Smooth muscle cell (in vitro differentiated cells): ENCODE results near the gene NXPH1. TPM values are rescaled to one million over a fixed set of nuclear protein-coding genes. Genes with fewer than 3 reads are reported as not detected.

Source experiments
- DNase-seq: peaks from one replicate; lab custom pipeline; 2025; ENCODE audit not compliant: unreplicated experiment; lab: John Stamatoyannopoulos, UW
- H2AFZ ChIP-seq: fragments of 200-600 bp; sonication (generic); 2 replicates; pipeline ENCODE4 v1.6.0; 2016; ENCODE audit warnings: antibody characterized with exemption, low read depth, mild to moderate bottlenecking
- H3F3A ChIP-seq: fragments of 200-600 bp; sonication (generic); 2 replicates; pipeline ENCODE4 v1.6.0; 2017; ENCODE audit warnings: antibody characterized with exemption, low read depth
- H3K27ac ChIP-seq: fragments of 200-600 bp; sonication (generic); 2 replicates; pipeline ENCODE4 v1.5.1; 2016; ENCODE audit warnings: low read depth, mild to moderate bottlenecking
- H3K27me3 ChIP-seq: fragments of 200-600 bp; sonication (generic); 2 replicates; pipeline ENCODE4 v1.6.1; 2016; ENCODE audit warnings: low read depth, mild to moderate bottlenecking
- H3K36me3 ChIP-seq: fragments of 200-600 bp; sonication (generic); 2 replicates; pipeline ENCODE4 v1.5.1; 2016; ENCODE audit warnings: low read depth
- H3K4me1 ChIP-seq: fragments of 200-600 bp; sonication (generic); 2 replicates; pipeline ENCODE4 v1.5.1; 2016; ENCODE audit warnings: low read depth
- H3K4me2 ChIP-seq: fragments of 200-600 bp; sonication (generic); 2 replicates; pipeline ENCODE4 v1.6.0; 2016; ENCODE audit warnings: mild to moderate bottlenecking
- H3K4me3 ChIP-seq: fragments of 200-600 bp; sonication (generic); 2 replicates; pipeline ENCODE4 v1.5.1; 2016; ENCODE audit warnings: mild to moderate bottlenecking
- H3K79me2 ChIP-seq: fragments of 200-600 bp; sonication (generic); 2 replicates; pipeline ENCODE4 v1.6.0; 2016; ENCODE audit warnings: low read depth, mild to moderate bottlenecking
- H3K9ac ChIP-seq: fragments of 200-600 bp; sonication (generic); 2 replicates; pipeline ENCODE4 v1.6.0; 2016; ENCODE audit warnings: low read depth
- H3K9me3 ChIP-seq: fragments of 200-600 bp; sonication (generic); replicated peaks from 2 replicates; pipeline ENCODE4 v1.5.1; 2016; ENCODE audit warnings: low read depth
- H4K20me1 ChIP-seq: fragments of 200-600 bp; sonication (generic); 2 replicates; pipeline ENCODE4 v1.6.0; 2016; ENCODE audit warnings: low read depth
- CTCF ChIP-seq: fragments of 200-600 bp; sonication (generic); IDR thresholded peaks from 2 replicates; pipeline ENCODE4 v1.5.1; 2017; ENCODE audit warnings: borderline replicate concordance, mild to moderate bottlenecking, antibody characterized with exemption; ENCODE audit not compliant: insufficient read depth, poor library complexity, severe bottlenecking
- WGBS: methylation state at CpG from one replicate; pipeline ENCODE4 v1.1.7; 2016; ENCODE audit warnings: low lambda C conversion rate; 5-methylcytosine and 5-hydroxymethylcytosine counted together
- polyA plus RNA-seq: library from polyadenylated mRNA; unstranded; fragments of >200 nt; fragmentation: Nextera tagmentation; extraction: Ambion mirVana; gene quantifications from 2 replicates; pipeline ENCODE4 v1.2.1, GENCODE V29; 2016
- total RNA-seq: library from RNA; depleted of rRNA; stranded (reverse); fragments of >200 nt; gene quantifications from 2 replicates; pipeline ENCODE4 v1.2.3, GENCODE V29; 2014

NXPH1 gene
- total and polyA plus RNA-seq, 2 experiments from 2014 or later: 0.43 to 2.7 TPM

GRCh38 chr7:8444468-8444769 lies 11.0 kb downstream of the NXPH1 start:
- H3K27me3 ChIP-seq: peaks cover 75% of the 10 kb centered on the region
- TF ChIP-seq CTCF: no peak
- H4K20me1 ChIP-seq: no peaks in the 10 kb centered on the region
- H3K9me3 ChIP-seq: no peaks in the 10 kb centered on the region
- H3K4me1 ChIP-seq: peaks cover 21% of the 10 kb centered on the region
- DNase-seq: no peak
- no peak overlapping the region for H3K4me3 ChIP-seq
- no peak overlapping the region for H2AFZ ChIP-seq
- H3K27ac ChIP-seq: no peak overlapping the region
- no peaks in the 10 kb centered on the region for H3K36me3 ChIP-seq
- H3K79me2 ChIP-seq: no peaks in the 10 kb centered on the region
- 62% methylated on average over 7 of the region's 7 CpGs for WGBS
- H3F3A ChIP-seq: no peaks in the 10 kb centered on the region
- H3K4me2 ChIP-seq: peak overlapping the region; percentile 76
- H3K9ac ChIP-seq: no peak overlapping the region

- Histone ChIP-seq H3K9me3 (no peaks in the 10 kb centered on the region), H3K27me3 (peaks cover 20% of the 10 kb centered on the region), H4K20me1 (no peaks in the 10 kb centered on the region), H3K36me3 (no peaks in the 10 kb centered on the region), H3K27ac (no peak overlapping the region), H3K4me2 (no peak overlapping the region), H3K4me1 (no peaks in the 10 kb centered on the region), H3K4me3 (no peak overlapping the region), H3K79me2 (no peaks in the 10 kb centered on the region), H2AFZ (no peak overlapping the region), H3F3A (no peaks in the 10 kb centered on the region), H3K9ac (no peak overlapping the region)
- no peak for DNase-seq
- no peak for TF ChIP-seq CTCF
- 83% methylated on average over 1 of the region's 1 CpG for WGBS
These were observed 20.1 kb downstream of the NXPH1 start for GRCh38 chr7:8453535-8453934.

GRCh38 chr7:8455426-8455825 lies 22.0 kb downstream of the NXPH1 start:
- Histone ChIP-seq H3K27ac (no peak overlapping the region), H3K4me2 (no peak overlapping the region), H3K9me3 (no peaks in the 10 kb centered on the region), H3K36me3 (no peaks in the 10 kb centered on the region), H3K4me3 (no peak overlapping the region), H3F3A (no peaks in the 10 kb centered on the region), H3K27me3 (peaks cover 5% of the 10 kb centered on the region), H3K9ac (no peak overlapping the region), H3K4me1 (no peaks in the 10 kb centered on the region), H4K20me1 (no peaks in the 10 kb centered on the region), H3K79me2 (no peaks in the 10 kb centered on the region), H2AFZ (no peak overlapping the region)
- TF ChIP-seq CTCF: no peak
- no peak for DNase-seq
- WGBS: 45% methylated on average over 2 of the region's 2 CpGs

GRCh38 chr7:8462309-8462708 lies 28.9 kb downstream of the NXPH1 start:
- no peak overlapping the region for H3K4me3 ChIP-seq
- DNase-seq: no peak
- WGBS: 87% methylated on average over 2 of the region's 2 CpGs
- no peak overlapping the region for H3K27ac ChIP-seq
- no peaks in the 10 kb centered on the region for H3K27me3 ChIP-seq
- no peaks in the 10 kb centered on the region for H3K36me3 ChIP-seq
- TF ChIP-seq CTCF: no peak
- no peak overlapping the region for H3K9ac ChIP-seq
- H3F3A ChIP-seq: no peaks in the 10 kb centered on the region
- no peaks in the 10 kb centered on the region for H4K20me1 ChIP-seq
- no peaks in the 10 kb centered on the region for H3K79me2 ChIP-seq
- no peaks in the 10 kb centered on the region for H3K9me3 ChIP-seq
- no peaks in the 10 kb centered on the region for H3K4me1 ChIP-seq
- no peak overlapping the region for H2AFZ ChIP-seq
- no peak overlapping the region for H3K4me2 ChIP-seq
